ENCODE data around the gene COL7A1. TPM values are rescaled to one million over a fixed set of nuclear protein-coding genes. Genes with fewer than 3 reads are reported as not detected.

The COL7A1 gene
- total and polyA plus RNA-seq, 2 of the 8 experiments (the other 6 are each of a cell fraction or from before 2014, with no cell fraction given): 10.7 to 13.9 TPM

- TF ChIP-seq POU5F1 (IDR thresholded peaks at IDR 0.05; ENCODE audit: low read depth, low read length) (no peak), POLR2A (IDR thresholded peaks at IDR 0.05; ENCODE audit: control extremely low read depth in 1 of 2, low read depth in 2 of 2, low read length in 2 of 2) (no peak), JUN (IDR thresholded peaks at IDR 0.05; ENCODE audit: low read depth, low read length) (no peak), JUND (IDR thresholded peaks at IDR 0.05; ENCODE audit: low read length) (no peak), CHD2 (IDR thresholded peaks at IDR 0.05; ENCODE audit: low read length) (no peak), ASH2L (IDR thresholded peaks at IDR 0.05; ENCODE audit: low read length) (no peak), NRF1 (IDR thresholded peaks at IDR 0.05; ENCODE audit: low read depth, low read length) (no peak)
Observed at GRCh38 chr3:48565591-48566400, 29.3 kb downstream of the COL7A1 start (continued).

Measured in H1 (cell line).